Hematopoietic multipotent progenitor cell (in vitro differentiated cells): ENCODE data around the gene PPP2R3C. TPM values are rescaled to one million over a fixed set of nuclear protein-coding genes. Genes with fewer than 3 reads are reported as not detected.
"Not testable (repeated sequence)": the region's sequence is repeated elsewhere in the genome, so short reads cannot be mapped to it uniquely, and the experiment has no call there.

ENCODE experiments used
- DNase-seq, 3 donors: peaks; one replicate each; pipeline ENCODE4 v3.0.0-alpha.2; 2011 to 2015; ENCODE audit warnings: low read depth in 2 of 3, low spot score in 2 of 3
- total RNA-seq: library from RNA; depleted of rRNA; stranded (reverse); fragments of >200 nt; gene quantifications from one replicate; pipeline ENCODE4 v1.2.3, GENCODE V29; 2012

PPP2R3C gene
- total RNA-seq, 1 donor, result 10.0 TPM

DNA sequence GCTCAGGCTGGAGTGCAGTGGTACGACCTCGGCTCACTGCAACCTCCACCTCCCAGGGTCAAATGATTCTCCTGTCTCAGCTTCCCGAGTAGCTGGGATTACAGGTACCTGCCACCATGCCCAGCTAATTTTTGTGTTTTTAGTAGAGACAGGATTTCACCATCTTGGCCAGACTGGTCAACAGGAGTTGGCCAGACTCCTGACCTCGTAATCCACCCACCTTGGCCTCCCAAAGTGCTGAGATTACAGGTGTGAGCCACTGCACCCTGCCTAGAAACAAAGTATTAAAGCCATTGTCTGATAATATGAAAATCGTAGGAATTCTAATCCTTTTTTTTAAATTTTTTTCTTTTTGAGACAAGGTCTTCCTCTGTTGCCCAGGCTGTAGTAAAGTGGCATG, 56.1 kb downstream of the PPP2R3C start:
- not testable (repeated sequence) for DNase-seq

- not testable (repeated sequence) for DNase-seq
Measured at GRCh38 chr14:35061113-35061791, 60.5 kb downstream of the PPP2R3C start.

DNA sequence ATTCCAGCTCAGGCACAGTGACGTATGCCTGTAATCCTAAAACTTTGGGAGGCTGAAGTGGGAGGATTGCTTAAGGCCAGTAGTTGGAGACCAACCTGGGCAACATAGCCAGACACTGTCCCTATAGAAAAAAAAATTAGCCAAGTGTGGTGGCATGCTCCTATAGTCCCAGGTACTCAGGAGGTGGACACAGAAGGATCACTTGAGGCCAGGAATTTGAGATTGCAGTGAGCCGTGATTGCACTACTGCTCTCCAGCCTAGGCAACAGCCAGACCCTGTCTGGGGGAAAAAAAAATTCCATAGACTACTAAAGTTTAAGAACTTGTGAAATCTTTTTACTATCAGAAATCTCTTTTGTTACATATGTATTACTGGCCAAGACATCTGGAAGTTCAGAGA, 69.2 kb downstream of the PPP2R3C start:
- no peak for DNase-seq

GRCh38 chr14:35051796-35052195, 70.0 kb downstream of the PPP2R3C start:
- DNase-seq, result no peak

DNA sequence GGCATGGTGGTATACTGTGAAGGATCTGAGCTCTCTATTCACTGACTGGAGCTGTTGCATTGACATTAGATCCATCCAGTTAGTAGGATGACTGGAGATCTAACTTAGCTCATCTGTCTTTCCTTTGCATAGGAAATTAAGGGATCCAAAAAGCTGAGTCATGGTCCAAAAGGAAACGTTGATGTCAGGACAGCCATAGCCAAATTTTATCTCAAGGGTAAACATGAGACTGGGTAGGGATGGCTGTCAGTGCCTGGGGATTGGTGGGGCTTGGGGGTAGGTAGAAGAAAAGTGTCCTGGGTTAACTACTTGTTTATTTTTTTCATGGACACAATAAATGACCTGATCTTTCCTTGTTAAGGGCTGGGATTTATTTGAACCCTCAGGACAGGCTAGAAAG, 71.1 kb downstream of the PPP2R3C start:
- DNase-seq, result peak in 1 of 3 donors; percentile 7

DNA sequence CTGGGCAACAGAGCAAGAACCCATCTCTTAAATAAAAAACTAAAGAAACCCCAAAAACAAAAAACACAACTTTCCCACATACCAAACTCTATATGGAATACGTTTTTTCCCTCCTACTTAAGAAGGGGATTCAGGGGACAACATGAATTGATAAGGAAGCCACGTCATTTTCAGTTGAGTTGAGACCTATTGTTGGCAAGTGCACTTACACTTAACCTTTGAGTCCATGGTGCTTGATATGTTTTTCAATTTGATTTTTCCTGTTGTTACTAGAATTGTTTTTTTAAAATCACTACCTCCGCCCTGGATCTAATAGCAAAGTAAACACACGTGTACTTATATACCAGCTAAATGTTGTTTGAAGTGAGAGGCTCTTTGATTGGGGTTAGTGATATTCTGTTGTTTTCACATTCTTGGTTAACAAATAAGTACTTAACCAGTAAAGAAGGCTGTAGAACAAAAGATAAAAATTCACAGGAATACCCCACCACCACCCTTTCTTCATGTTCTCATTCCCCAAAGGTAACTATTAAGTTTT, 73.7 kb downstream of the PPP2R3C start:
- DNase-seq, result no peak

GRCh38 chr14:35046751-35047536, 74.8 kb downstream of the PPP2R3C start:
- DNase-seq, result peak in 1 of 3 donors; percentile 55

DNA sequence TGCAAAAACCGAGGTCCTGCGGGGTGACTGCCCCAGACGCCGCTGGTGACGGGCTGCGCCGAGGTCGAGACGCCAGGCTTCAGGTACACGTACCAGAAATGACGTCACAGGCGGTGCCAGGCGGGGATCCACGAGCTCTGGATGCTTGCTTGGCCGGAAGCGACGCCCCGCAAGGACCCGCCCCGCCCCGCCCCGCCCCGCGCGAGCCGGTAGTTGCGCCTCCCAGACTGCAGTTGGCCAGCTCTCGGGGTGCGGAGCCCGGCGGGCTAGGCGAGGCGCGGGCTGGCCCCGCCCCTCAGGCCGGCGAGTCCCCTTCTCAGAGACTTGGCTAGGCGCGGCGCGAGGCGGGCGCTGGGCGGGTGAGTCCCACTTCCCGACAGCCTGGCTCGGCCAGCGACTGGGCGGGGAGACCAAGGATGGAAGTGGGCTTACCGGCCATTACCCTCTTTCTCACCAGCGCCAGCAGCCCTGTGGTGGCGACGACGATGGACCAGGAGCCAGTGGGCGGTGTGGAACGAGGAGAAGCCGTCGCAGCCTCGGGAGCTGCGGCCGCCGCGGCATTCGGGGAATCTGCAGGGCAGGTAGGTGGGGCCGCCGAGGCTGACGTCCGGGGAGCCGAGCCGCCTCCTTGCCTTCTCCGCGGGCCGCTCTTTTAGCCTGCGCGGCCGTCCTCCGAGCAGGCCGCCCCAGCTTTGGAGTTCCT, 75.6 kb downstream of the PPP2R3C start, which contains the start of gene FAM177A1:
FAM177A1 (plus strand) TSS at position 225 of the 703 bp plus-strand sequence; CDS start at position 417, 192 bp downstream.
- peak; percentile 97 to 99 (median 99) for DNase-seq

DNA sequence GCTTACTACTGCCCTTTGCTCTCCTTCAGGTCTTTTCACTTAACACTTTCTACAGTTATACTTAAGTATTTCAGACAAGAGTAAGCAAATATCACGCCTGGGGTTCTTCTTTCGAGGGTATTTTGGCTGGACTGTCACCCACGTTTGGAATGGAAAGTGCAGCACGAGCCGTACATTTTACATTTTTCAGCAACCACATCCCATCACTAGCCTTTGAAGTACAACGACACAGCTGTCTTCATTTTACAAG, 76.1 kb downstream of the PPP2R3C start:
- DNase-seq, result no peak

- no peak for DNase-seq
Measured at GRCh38 chr14:35044939-35045797, 76.6 kb downstream of the PPP2R3C start.

GRCh38 chr14:35043046-35043445, 78.7 kb downstream of the PPP2R3C start:
- no peak for DNase-seq

DNA sequence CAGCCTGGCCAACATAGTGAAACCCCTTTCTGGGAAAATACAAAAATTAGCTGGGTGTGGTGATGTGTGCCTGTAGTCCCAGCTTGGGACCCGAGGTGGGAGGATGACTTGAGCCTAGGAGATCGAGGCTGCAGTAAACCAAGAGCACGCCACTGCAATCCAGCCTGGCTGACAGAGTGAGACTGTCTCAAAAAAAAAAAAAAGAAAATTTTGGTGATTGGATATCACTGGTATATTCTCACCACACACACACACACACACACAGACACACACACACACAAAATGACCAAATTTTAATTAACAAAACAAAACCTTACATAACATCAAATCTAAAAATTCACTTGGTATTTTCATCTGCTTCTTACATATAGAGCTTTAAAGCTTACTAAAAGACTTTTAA, 79.2 kb downstream of the PPP2R3C start:
- no peak for DNase-seq

DNA sequence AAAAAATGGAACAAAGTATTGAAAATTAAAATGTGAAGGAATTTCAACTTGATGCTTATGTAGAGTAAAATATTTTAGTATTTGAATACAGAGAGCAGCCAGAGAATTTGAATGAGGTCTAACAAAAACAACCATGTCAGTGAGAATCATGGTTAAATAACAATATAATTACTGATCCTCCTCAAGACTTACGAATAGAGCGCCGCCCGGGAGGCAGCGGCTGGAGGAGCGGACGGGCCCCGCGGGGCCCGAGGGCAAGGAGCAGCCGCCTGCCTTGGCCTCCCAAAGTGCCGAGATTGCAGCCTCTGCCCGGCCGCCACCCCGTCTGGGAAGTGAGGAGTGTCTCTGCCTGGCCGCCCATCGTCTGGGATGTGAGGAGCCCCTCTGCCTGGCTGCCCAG, 83.5 kb downstream of the PPP2R3C start:
- DNase-seq, result not testable (repeated sequence)

Other genes starting within 250 kb of the PPP2R3C start
- gene BAZ1A, start 246.6 kb downstream of the PPP2R3C start, total RNA-seq, result 14.3 TPM
- 30.7 TPM for gene SRP54, start 139.0 kb downstream of the PPP2R3C start, total RNA-seq
- gene FAM177A1, start 75.7 kb downstream of the PPP2R3C start, total RNA-seq, result 16.7 TPM
- 43.1 TPM for gene PRORP, start 562 bp upstream of the PPP2R3C start, total RNA-seq
- gene PSMA6, start 170.4 kb upstream of the PPP2R3C start, total RNA-seq, result 153 TPM